ENCODE results near the gene GPR161. TPM values are rescaled to one million over a fixed set of nuclear protein-coding genes. Genes with fewer than 3 reads are reported as not detected.
"Not testable (repeated sequence)": the region's sequence is repeated elsewhere in the genome, so short reads cannot be mapped to it uniquely, and the experiment has no call there.

Gene GPR161
- total and polyA plus RNA-seq, 5 experiments from 2014 or later: 0.26 TPM; not detected in 4

DNA sequence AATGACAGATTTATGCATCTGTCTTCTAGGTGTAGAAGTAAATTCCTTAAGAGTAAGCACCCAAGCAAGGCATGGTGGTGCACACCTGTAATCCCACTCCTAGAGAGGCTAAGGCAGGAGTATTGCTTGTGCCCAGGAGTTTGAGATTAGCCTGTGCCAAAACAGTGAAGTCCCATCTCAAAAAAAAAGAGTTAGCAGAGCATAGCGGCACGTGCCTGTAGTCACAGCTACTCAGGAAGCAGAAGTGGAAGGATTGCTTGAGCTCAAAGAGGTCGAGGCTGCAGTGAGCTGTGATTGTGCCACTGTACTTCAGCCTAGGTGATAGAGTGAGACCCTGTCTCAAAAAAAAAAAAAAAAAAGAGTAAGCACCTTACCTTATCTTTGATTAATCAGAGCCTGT lies 26.9 kb upstream of the GPR161 start:
- POLR2A ChIA-PET: no interaction called here
- Mint-ChIP-seq H3K27me3 (peaks cover 7 to 32% (median 16%) of the 10 kb centered on the region in 5 donors), H3K9me3 (peaks cover 5 to 34% (median 22%) of the 10 kb centered on the region in 9 donors), H3K4me3 (no peak overlapping the region), H3K4me1 (peaks cover 0 to 14% (median 0%) of the 10 kb centered on the region in 4 donors), H3K27ac (no peak overlapping the region), H3K36me3 (peaks cover 3 to 23% (median 22%) of the 10 kb centered on the region in 3 donors)
- ATAC-seq: no peak
- no peak for DNase-seq

GRCh38 chr1:168161459-168161858 lies 24.7 kb upstream of the GPR161 start:
- Mint-ChIP-seq H3K9me3 (peaks cover 15 to 54% (median 33%) of the 10 kb centered on the region in 9 donors), H3K27me3 (peaks cover 11 to 35% (median 24%) of the 10 kb centered on the region in 5 donors), H3K4me1 (peaks cover 0 to 14% (median 0%) of the 10 kb centered on the region in 4 donors), H3K36me3 (peaks cover 3 to 38% (median 35%) of the 10 kb centered on the region in 3 donors), H3K4me3 (no peak overlapping the region), H3K27ac (no peak overlapping the region)
- ATAC-seq (no peak), DNase-seq (no peak)
- POLR2A ChIA-PET: no interaction called here

DNA sequence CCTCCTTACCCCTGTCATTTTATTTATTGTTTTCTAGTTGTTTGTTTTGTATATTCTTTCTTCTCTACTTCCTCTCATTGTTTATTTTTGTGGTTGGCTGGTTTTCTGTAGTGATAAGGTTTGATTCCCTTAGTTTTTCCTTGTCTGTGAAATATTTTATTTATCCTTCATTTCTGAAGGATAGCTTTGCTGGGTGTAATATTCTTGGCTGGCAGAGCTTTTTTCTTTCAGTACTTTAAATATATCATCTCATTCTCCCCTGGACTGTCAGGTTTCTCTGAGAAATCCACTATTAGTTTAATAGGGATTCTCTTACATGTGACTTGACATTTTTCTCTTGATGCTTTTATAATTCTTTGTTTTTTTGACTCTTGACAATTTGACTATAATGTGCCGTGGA lies 23.2 kb upstream of the GPR161 start:
- DNase-seq (no peak), ATAC-seq (no peak)
- Mint-ChIP-seq H3K27me3 (peaks cover 11 to 28% (median 24%) of the 10 kb centered on the region in 5 donors), H3K27ac (no peak overlapping the region), H3K36me3 (peaks cover 3 to 38% (median 35%) of the 10 kb centered on the region in 3 donors), H3K9me3 (peaks cover 15 to 55% (median 36%) of the 10 kb centered on the region in 9 donors), H3K4me3 (no peak overlapping the region), H3K4me1 (peaks cover 0 to 14% (median 0%) of the 10 kb centered on the region in 4 donors)
- POLR2A ChIA-PET: no interaction called here

GRCh38 chr1:168159251-168159650 lies 22.5 kb upstream of the GPR161 start:
- no peak for ATAC-seq
- POLR2A ChIA-PET: no interaction called here
- H3K4me3 Mint-ChIP-seq: no peak overlapping the region
- DNase-seq: no peak
- H3K36me3 Mint-ChIP-seq: peaks cover 3 to 38% (median 35%) of the 10 kb centered on the region in 3 donors
- peaks cover 15 to 55% (median 36%) of the 10 kb centered on the region in 9 donors for H3K9me3 Mint-ChIP-seq
- no peak overlapping the region for H3K27ac Mint-ChIP-seq
- peaks cover 11 to 28% (median 22%) of the 10 kb centered on the region in 5 donors for H3K27me3 Mint-ChIP-seq
- peaks cover 0 to 12% (median 0%) of the 10 kb centered on the region in 4 donors for H3K4me1 Mint-ChIP-seq

DNA sequence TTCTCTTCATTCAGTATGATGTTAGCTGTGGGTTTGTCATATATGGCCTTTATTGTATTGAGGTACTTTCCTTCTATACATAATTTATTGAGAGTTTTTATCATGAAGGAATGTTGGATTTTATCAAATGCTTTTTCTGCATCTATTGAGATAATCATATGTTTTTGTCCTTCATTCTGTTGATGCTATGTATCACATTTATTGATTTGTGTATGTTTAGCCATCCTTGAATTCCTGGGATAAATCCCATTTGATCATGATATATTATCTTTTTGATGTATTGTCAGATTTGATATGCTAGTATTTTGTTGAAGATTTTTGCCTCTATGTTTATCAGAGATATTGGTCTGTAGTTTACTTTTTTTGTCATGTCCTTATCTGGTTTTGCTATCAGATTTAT lies 20.9 kb upstream of the GPR161 start:
- Mint-ChIP-seq H3K9me3 (peaks cover 15 to 55% (median 36%) of the 10 kb centered on the region in 9 donors), H3K27me3 (peaks cover 10 to 25% (median 22%) of the 10 kb centered on the region in 5 donors), H3K4me3 (no peak overlapping the region), H3K4me1 (peaks cover 0 to 3% (median 0%) of the 10 kb centered on the region in 4 donors), H3K27ac (no peak overlapping the region), H3K36me3 (peaks cover 3 to 38% (median 32%) of the 10 kb centered on the region in 3 donors)
- DNase-seq (no peak), ATAC-seq (no peak)
- POLR2A ChIA-PET: no interaction called here

GRCh38 chr1:168155910-168156309 lies 19.2 kb upstream of the GPR161 start:
- ATAC-seq: no peak
- H3K27me3 Mint-ChIP-seq: peaks cover 10 to 25% (median 11%) of the 10 kb centered on the region in 5 donors
- H3K9me3 Mint-ChIP-seq: peaks cover 15 to 46% (median 33%) of the 10 kb centered on the region in 9 donors
- H3K27ac Mint-ChIP-seq: no peak overlapping the region
- no peak for DNase-seq
- H3K36me3 Mint-ChIP-seq: peaks cover 3 to 33% (median 28%) of the 10 kb centered on the region in 3 donors
- H3K4me3 Mint-ChIP-seq: no peak overlapping the region
- POLR2A ChIA-PET: no interaction called here
- H3K4me1 Mint-ChIP-seq: no peaks in the 10 kb centered on the region

GRCh38 chr1:168154707-168155106 lies 18.0 kb upstream of the GPR161 start:
- H3K4me1 Mint-ChIP-seq, H3K4me3 Mint-ChIP-seq, H3K27ac Mint-ChIP-seq, DNase-seq, ATAC-seq, POLR2A ChIA-PET: not testable (repeated sequence)
- H3K36me3 Mint-ChIP-seq: peaks cover 2 to 21% (median 16%) of the 10 kb centered on the region in 3 donors
- H3K9me3 Mint-ChIP-seq: peaks cover 3 to 34% (median 22%) of the 10 kb centered on the region in 9 donors
- H3K27me3 Mint-ChIP-seq: peaks cover 0 to 15% (median 10%) of the 10 kb centered on the region in 5 donors

DNA sequence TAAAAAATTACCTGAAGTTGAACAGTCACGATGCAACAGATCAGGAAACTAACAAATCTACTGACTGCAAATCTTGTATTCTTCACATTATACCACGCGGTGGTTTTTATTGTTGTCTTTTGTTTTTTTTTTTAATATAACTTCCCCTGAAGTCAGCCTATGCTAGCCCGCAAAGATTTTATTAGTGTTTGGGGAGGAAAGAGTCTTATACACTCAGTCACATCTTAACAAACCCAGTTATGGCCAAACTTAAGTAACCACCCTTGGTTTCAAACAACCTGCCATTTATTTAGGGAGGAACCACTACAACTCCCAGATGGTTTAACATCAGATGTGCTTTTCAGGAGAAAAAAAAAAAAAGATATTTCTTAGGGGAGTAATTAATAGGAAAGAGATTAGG lies 15.2 kb upstream of the GPR161 start:
- peaks cover 0 to 3% (median 2%) of the 10 kb centered on the region in 5 donors for H3K27me3 Mint-ChIP-seq
- POLR2A ChIA-PET: no interaction called here
- H3K4me1 Mint-ChIP-seq: peaks cover 0 to 12% (median 1%) of the 10 kb centered on the region in 4 donors
- no peaks in the 10 kb centered on the region for H3K36me3 Mint-ChIP-seq
- H3K9me3 Mint-ChIP-seq: peaks cover 0 to 7% (median 2%) of the 10 kb centered on the region in 9 donors
- no peak overlapping the region for H3K27ac Mint-ChIP-seq
- H3K4me3 Mint-ChIP-seq: no peak overlapping the region
- DNase-seq (no peak), ATAC-seq (no peak)

GRCh38 chr1:168150283-168150682 lies 13.6 kb upstream of the GPR161 start:
- POLR2A ChIA-PET: no interaction called here
- Mint-ChIP-seq H3K36me3 (no peaks in the 10 kb centered on the region), H3K4me1 (peaks cover 1 to 17% (median 9%) of the 10 kb centered on the region in 4 donors), H3K9me3 (peaks cover 0 to 2% (median 0%) of the 10 kb centered on the region in 9 donors), H3K27ac (no peak overlapping the region), H3K4me3 (no peak overlapping the region), H3K27me3 (peaks cover 0 to 3% (median 0%) of the 10 kb centered on the region in 5 donors)
- DNase-seq (no peak), ATAC-seq (no peak)

GRCh38 chr1:168148916-168149315 lies 12.2 kb upstream of the GPR161 start:
- no peak for ATAC-seq
- POLR2A ChIA-PET: no interaction called here
- no peak for DNase-seq
- Mint-ChIP-seq H3K27ac (peak overlapping the region in 1 of 10 donors; percentile 40), H3K27me3 (peaks cover 0 to 3% (median 0%) of the 10 kb centered on the region in 5 donors), H3K9me3 (no peaks in the 10 kb centered on the region), H3K4me1 (peaks cover 1 to 20% (median 12%) of the 10 kb centered on the region in 4 donors), H3K36me3 (no peaks in the 10 kb centered on the region), H3K4me3 (no peak overlapping the region)

DNA sequence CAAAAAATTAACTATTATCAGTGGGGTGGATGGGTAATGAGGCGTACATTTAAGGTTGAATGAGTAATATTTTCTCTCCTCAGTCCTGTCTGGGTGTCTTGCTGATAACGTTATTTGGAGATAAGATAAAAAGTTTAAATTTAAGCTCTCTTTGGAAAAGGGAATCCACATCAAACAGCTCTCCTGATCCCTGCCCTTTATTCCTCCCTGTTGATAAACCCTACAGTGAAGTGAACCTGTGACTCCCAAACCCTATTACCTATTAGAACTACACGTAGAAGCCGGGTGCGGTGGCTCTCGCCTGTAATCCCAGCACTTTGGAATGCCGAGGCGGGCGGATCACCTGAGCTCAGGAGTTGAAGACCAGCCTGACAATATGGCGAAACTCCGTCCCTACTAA lies 9.9 kb upstream of the GPR161 start:
- Mint-ChIP-seq H3K9me3 (no peaks in the 10 kb centered on the region), H3K4me3 (no peak overlapping the region), H3K4me1 (peaks cover 1 to 20% (median 12%) of the 10 kb centered on the region in 4 donors), H3K27me3 (no peaks in the 10 kb centered on the region), H3K27ac (no peak overlapping the region), H3K36me3 (no peaks in the 10 kb centered on the region)
- ATAC-seq (no peak), DNase-seq (no peak)
- POLR2A ChIA-PET: no interaction called here

- Mint-ChIP-seq H3K4me1 (peaks cover 1 to 20% (median 12%) of the 10 kb centered on the region in 4 donors), H3K9me3 (no peaks in the 10 kb centered on the region), H3K27me3 (no peaks in the 10 kb centered on the region), H3K4me3 (peak overlapping the region in 1 of 10 donors; percentile 56), H3K36me3 (no peaks in the 10 kb centered on the region), H3K27ac (no peak overlapping the region)
- DNase-seq (no peak), ATAC-seq (no peak)
- POLR2A ChIA-PET: no interaction called here
Observed at GRCh38 chr1:168146160-168146539, 9.4 kb upstream of the GPR161 start.

DNA sequence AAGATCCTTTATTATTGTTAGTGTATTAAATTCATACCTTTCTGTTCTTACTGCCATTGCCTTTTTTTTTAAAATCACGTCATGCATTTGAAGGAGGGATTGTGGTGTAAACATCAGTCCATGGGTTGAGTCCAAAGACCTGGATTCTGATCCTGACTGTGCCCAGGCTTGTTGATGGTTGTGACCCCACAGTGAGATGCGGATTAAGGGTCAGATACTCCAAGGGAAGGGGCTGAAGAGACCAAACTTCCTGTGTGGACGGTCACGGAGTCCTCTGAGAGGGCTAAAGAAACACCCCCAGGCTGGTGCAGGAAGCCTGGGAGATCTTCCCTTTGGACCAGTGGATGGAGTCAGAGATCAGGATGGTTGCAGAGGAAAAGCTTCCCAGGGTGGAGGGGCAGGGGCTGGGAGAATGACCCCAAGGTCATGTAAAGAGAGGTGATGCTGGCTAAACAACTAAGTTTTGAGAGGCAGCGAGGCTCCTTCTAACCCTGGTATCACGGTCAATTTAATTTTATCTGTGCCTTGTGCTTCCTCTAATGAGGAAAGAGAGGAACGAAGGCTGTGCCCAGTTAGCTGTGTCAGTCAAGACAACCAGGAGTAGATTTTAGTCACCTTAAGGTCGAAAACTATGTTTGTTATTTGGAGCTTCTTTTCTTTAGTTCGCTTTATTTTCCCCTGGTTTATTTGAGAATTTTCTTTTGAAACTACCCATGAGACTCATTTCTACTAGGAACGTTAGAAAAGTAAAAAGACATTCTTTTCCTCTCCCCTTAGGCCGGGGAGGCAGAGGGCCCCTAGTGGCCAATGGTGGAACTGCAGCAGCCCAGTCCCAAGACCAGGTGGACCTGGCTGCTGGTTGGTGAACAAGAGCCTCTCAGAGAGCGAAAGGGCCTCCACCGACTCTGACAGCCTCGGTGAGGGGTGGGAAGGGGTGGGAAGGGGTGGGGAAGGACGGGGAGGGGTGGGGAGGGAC lies 8.7 kb upstream of the GPR161 start:
- no peaks in the 10 kb centered on the region for H3K9me3 Mint-ChIP-seq
- DNase-seq: peak; percentile 59 to 90 (median 76)
- H3K27ac Mint-ChIP-seq: peak overlapping the region in 5 of 10 donors; percentile 18 to 75 (median 50)
- no peaks in the 10 kb centered on the region for H3K36me3 Mint-ChIP-seq
- ATAC-seq: peak; percentile 99 to 100
- POLR2A ChIA-PET: no interaction called here
- H3K4me1 Mint-ChIP-seq: peaks cover 1 to 20% (median 12%) of the 10 kb centered on the region in 4 donors
- H3K27me3 Mint-ChIP-seq: no peaks in the 10 kb centered on the region
- H3K4me3 Mint-ChIP-seq: peak overlapping the region in 7 of 10 donors; percentile 8 to 64 (median 51)

All from naive thymus-derived CD8-positive, alpha-beta T cell (primary cell).